Immature natural killer cell (primary cell): Measurements from ENCODE around the gene MECR. TPM values are rescaled to one million over a fixed set of nuclear protein-coding genes. Genes with fewer than 3 reads are reported as not detected.

ENCODE experiments used
- DNase-seq, 3 donors: peaks; one replicate each; pipeline ENCODE4 v3.0.0; 2022; ENCODE audit warnings: mixed read lengths in 1 of 3
- H3K27ac Mint-ChIP-seq, 6 donors: one replicate each; pipeline ENCODE4 v1.8.0; 2020; ENCODE audit warnings: mixed read lengths in 6 of 6, mild to moderate bottlenecking in 5 of 6, inconsistent platforms in 4 of 6, moderate library complexity in 3 of 6
- H3K27me3 Mint-ChIP-seq, 3 donors: one replicate each; pipeline ENCODE4 v1.8.0; 2020 to 2021; ENCODE audit warnings: low read depth in 3 of 3, mild to moderate bottlenecking in 3 of 3, mixed read lengths in 3 of 3, moderate library complexity in 3 of 3, inconsistent platforms in 1 of 3
- H3K36me3 Mint-ChIP-seq, 3 donors: one replicate each; pipeline ENCODE4 v1.8.0; 2020; ENCODE audit warnings: mixed read lengths in 3 of 3, inconsistent platforms in 2 of 3, mild to moderate bottlenecking in 2 of 3
- H3K4me1 Mint-ChIP-seq, 2 donors: one replicate each; pipeline ENCODE4 v1.8.0; 2020; ENCODE audit warnings: inconsistent platforms in 2 of 2, mild to moderate bottlenecking in 2 of 2, mixed read lengths in 2 of 2, moderate library complexity in 1 of 2
- H3K4me3 Mint-ChIP-seq, 5 donors: one replicate each; pipeline ENCODE4 v1.8.0; 2020; ENCODE audit warnings: mild to moderate bottlenecking in 5 of 5, mixed read lengths in 5 of 5, inconsistent platforms in 3 of 5, moderate library complexity in 3 of 5
- H3K9me3 Mint-ChIP-seq, 6 donors: one replicate each; pipeline ENCODE4 v1.8.0; 2020; ENCODE audit warnings: mild to moderate bottlenecking in 6 of 6, mixed read lengths in 6 of 6, inconsistent platforms in 4 of 6, moderate library complexity in 3 of 6
- polyA plus RNA-seq, 3 donors: library from polyadenylated mRNA; unstranded; fragments of 300-500 nt; fragmentation: Illumina TruSeq; gene quantifications; one replicate each; pipeline ENCODE4 v1.2.3, GENCODE V29; 2021

MECR gene, protein sequence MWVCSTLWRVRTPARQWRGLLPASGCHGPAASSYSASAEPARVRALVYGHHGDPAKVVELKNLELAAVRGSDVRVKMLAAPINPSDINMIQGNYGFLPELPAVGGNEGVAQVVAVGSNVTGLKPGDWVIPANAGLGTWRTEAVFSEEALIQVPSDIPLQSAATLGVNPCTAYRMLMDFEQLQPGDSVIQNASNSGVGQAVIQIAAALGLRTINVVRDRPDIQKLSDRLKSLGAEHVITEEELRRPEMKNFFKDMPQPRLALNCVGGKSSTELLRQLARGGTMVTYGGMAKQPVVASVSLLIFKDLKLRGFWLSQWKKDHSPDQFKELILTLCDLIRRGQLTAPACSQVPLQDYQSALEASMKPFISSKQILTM
- 10 to 100 TPM in 2 of 3 donors, 1 to 10 TPM in 1; 6.5 to 14.0 (median 11.3) TPM for polyA plus RNA-seq

DNA sequence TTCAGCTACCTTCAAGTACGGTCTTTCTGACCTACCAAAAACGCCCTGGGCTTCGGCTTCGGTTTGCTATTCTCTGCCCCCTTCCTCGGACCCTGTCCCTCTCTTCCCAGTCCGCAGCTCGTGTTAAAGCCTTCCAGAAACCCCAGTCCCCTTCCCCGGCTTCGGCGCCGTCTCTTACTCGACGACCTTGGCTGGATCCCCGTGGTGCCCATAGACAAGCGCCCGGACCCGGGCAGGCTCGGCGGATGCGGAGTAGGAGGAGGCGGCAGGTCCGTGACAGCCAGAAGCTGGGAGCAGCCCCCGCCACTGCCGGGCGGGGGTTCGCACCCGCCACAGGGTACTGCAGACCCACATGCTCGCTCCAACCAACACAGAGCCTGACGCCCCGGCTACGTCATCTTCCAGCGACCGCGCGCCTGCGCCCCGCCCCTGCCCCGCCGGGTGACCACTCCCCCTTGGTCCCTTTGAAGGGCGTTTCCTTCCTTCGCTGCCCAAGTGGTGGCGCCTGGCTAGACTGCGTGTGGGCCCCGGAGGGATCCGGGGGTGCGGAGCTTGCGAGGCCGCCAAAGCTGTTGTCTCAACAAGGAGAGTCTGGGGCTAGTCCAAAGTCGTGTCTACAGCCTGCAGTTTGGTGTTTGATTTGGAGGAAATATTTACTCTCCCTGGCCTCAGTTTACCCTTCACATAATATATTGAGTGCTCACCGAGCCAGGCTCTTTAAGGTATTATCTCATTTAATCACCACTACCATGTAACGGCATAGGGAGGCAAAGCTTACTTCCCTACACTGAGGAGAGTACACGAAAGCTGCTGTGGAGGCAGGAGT, at the start of gene MECR:
Gene MECR (minus strand): TSS at position 382 of the 826 bp plus-strand sequence. CDS start 28 bp downstream, at position 354.
- Mint-ChIP-seq H3K36me3 (no peaks in the 10 kb centered on the region), H3K27me3 (peaks cover 7 to 16% (median 11%) of the 10 kb centered on the region in 3 donors), H3K9me3 (peaks cover 0 to under 1% (median 0%) of the 10 kb centered on the region in 6 donors), H3K4me3 (peak within 1 kb of the TSS; percentile 93 to 99 (median 95)), H3K27ac (peak within 1 kb of the TSS; percentile 93 to 99 (median 96)), H3K4me1 (peaks cover 21 to 27% of the 10 kb centered on the region in 2 donors)
- peak; percentile 95 for DNase-seq

- H3K36me3 Mint-ChIP-seq: peaks cover 0 to 3% (median 0%) of the 10 kb centered on the region in 3 donors
- peaks cover 4 to 7% of the 10 kb centered on the region in 2 donors for H3K4me1 Mint-ChIP-seq
- no peak for DNase-seq
- peaks cover 0 to 7% (median 0%) of the 10 kb centered on the region in 3 donors for H3K27me3 Mint-ChIP-seq
- no peaks in the 10 kb centered on the region for H3K9me3 Mint-ChIP-seq
- no peak overlapping the region for H3K27ac Mint-ChIP-seq
- no peak overlapping the region for H3K4me3 Mint-ChIP-seq
Observed at GRCh38 chr1:29279951-29280391, 49.2 kb upstream of the MECR start.

DNA sequence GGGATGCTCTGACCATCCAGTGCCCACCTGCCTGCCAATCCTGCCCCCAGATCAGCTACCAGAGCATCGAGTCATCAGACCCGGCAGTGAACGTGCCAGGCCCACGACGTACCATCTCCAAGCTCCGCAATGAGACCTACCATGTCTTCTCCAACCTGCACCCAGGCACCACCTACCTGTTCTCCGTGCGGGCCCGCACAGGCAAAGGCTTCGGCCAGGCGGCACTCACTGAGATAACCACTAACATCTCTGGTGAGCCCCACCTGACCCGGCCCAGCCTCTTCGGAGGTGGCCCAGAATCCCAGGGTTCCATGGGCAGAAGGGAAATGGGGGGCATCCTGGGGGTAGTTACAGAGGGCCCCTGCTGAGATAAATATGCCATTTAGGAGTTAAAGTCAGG, 48.7 kb upstream of the MECR start:
- Mint-ChIP-seq H3K9me3 (no peaks in the 10 kb centered on the region), H3K4me1 (peaks cover 4 to 7% of the 10 kb centered on the region in 2 donors), H3K27ac (no peak overlapping the region)

GRCh38 chr1:29278124-29278523, 47.4 kb upstream of the MECR start:
- no peak overlapping the region for H3K4me3 Mint-ChIP-seq
- H3K9me3 Mint-ChIP-seq: no peaks in the 10 kb centered on the region
- no peak for DNase-seq
- no peak overlapping the region for H3K27ac Mint-ChIP-seq
- peaks cover 0 to 3% (median 0%) of the 10 kb centered on the region in 3 donors for H3K36me3 Mint-ChIP-seq
- H3K4me1 Mint-ChIP-seq: peaks cover 0 to under 1% of the 10 kb centered on the region in 2 donors
- H3K27me3 Mint-ChIP-seq: peaks cover 0 to 7% (median 0%) of the 10 kb centered on the region in 3 donors

More for the DNA sequence above, 48.7 kb upstream of the MECR start:
- H3K36me3 Mint-ChIP-seq: peaks cover 0 to 3% (median 0%) of the 10 kb centered on the region in 3 donors
- peaks cover 0 to 7% (median 0%) of the 10 kb centered on the region in 3 donors for H3K27me3 Mint-ChIP-seq
- no peak for DNase-seq
- H3K4me3 Mint-ChIP-seq: no peak overlapping the region

DNA sequence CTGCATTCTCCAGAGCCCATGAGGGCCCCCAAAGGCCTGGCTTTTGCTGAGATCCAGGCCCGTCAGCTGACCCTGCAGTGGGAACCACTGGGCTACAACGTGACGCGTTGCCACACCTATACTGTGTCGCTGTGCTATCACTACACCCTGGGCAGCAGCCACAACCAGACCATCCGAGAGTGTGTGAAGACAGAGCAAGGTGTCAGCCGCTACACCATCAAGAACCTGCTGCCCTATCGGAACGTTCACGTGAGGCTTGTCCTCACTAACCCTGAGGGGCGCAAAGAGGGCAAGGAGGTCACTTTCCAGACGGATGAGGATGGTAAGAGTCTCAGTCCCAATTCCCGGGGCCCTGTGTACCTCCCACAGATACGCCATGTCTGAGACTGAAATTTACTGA, 44.7 kb upstream of the MECR start:
- no peaks in the 10 kb centered on the region for H3K4me1 Mint-ChIP-seq
- DNase-seq: no peak
- H3K4me3 Mint-ChIP-seq: no peak overlapping the region
- H3K36me3 Mint-ChIP-seq: peaks cover 0 to 3% (median 0%) of the 10 kb centered on the region in 3 donors
- no peak overlapping the region for H3K27ac Mint-ChIP-seq
- peaks cover 3 to 5% (median 4%) of the 10 kb centered on the region in 3 donors for H3K27me3 Mint-ChIP-seq
- no peaks in the 10 kb centered on the region for H3K9me3 Mint-ChIP-seq

DNA sequence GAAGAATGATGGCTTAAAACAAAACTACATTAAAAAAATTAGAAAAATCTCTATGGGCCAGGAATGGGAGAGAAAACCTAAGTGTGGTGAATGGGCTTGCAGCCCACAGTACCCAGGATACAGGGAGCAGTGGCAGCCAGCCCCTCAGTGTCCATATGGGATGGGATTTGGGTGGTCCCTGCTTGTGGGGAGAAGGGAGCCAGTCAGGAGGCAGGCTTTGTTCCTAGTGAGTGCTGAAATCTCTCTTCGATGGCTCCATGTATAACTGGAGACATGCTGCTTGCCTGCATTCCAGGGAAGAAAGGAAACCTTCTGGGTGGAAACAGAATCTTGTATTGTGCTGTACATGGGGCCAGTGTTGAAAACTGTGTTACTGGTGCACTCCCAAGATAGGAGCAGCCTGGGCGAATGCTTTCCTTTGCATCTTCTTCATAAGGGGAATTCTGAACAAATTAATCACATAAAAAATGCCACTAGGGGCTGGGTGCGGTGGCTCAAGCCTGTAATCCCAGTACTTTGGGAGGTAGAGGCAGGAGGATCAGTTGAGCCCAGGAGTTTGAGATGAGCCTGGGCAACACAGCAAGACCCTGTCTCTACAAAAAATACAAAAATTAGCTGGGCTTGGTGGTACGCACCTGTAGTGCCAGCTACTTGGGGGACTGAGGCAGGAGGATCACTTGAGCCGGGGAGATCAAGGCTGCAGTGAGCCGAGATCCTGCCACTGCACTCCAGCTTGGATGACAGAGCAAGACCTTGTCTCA, 41.6 kb upstream of the MECR start:
- no peak for DNase-seq
- Mint-ChIP-seq H3K4me3 (no peak overlapping the region), H3K27me3 (peaks cover 3 to 6% (median 5%) of the 10 kb centered on the region in 3 donors)

GRCh38 chr1:29271724-29272123, 41.0 kb upstream of the MECR start:
- Mint-ChIP-seq H3K36me3 (no peaks in the 10 kb centered on the region), H3K9me3 (no peaks in the 10 kb centered on the region), H3K4me1 (no peaks in the 10 kb centered on the region), H3K27ac (no peak overlapping the region), H3K27me3 (peaks cover 3 to 10% (median 5%) of the 10 kb centered on the region in 3 donors), H3K4me3 (no peak overlapping the region)
- DNase-seq: no peak

More for the DNA sequence above, 41.6 kb upstream of the MECR start:
- Mint-ChIP-seq H3K36me3 (no peaks in the 10 kb centered on the region), H3K4me1 (no peaks in the 10 kb centered on the region), H3K9me3 (no peaks in the 10 kb centered on the region), H3K27ac (no peak overlapping the region)

DNA sequence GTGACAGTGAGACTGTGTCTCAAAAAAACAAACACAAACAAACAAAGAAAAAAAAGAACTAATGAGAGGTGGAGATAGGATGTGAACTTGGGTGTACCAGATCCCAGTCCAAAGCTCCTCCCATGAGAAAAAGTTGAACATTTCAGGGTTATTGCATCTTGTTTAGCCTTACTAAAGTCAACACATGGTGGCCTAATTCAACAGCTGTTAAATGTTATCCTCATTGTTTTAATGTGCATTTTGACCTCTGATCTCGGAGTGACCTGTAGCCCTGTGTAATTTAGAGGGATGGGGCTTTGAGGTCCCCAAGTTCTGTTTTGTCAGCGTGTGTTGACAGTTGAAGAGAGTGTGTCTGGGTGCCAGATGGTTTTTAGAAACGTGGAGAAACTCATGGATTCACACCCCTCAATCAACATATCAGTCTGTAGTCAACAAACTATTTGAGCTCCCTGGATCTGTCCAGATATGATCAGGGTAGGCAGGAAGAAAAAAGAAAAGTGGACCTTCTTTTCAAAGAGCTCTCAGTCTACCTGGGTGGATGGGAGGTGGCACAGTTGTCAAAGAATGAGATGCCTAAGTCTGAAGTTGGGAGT, 40.3 kb upstream of the MECR start:
- Mint-ChIP-seq H3K36me3 (no peaks in the 10 kb centered on the region), H3K27me3 (peaks cover 3 to 10% (median 5%) of the 10 kb centered on the region in 3 donors), H3K9me3 (no peaks in the 10 kb centered on the region), H3K4me1 (no peaks in the 10 kb centered on the region), H3K4me3 (no peak overlapping the region), H3K27ac (no peak overlapping the region)
- DNase-seq: no peak

- H3K27ac Mint-ChIP-seq: no peak overlapping the region
- H3K27me3 Mint-ChIP-seq: peaks cover 3 to 7% (median 5%) of the 10 kb centered on the region in 3 donors
- no peaks in the 10 kb centered on the region for H3K4me1 Mint-ChIP-seq
- no peaks in the 10 kb centered on the region for H3K9me3 Mint-ChIP-seq
- DNase-seq: no peak
- no peak overlapping the region for H3K4me3 Mint-ChIP-seq
- H3K36me3 Mint-ChIP-seq: no peaks in the 10 kb centered on the region
Observed at GRCh38 chr1:29269382-29269781, 38.6 kb upstream of the MECR start.

GRCh38 chr1:29267321-29268070, 36.8 kb upstream of the MECR start:
- Mint-ChIP-seq H3K27me3 (peaks cover 3 to 12% (median 5%) of the 10 kb centered on the region in 3 donors), H3K9me3 (no peaks in the 10 kb centered on the region), H3K36me3 (no peaks in the 10 kb centered on the region), H3K27ac (no peak overlapping the region), H3K4me1 (no peaks in the 10 kb centered on the region), H3K4me3 (no peak overlapping the region)
- DNase-seq: no peak

- peaks cover 6 to 16% (median 9%) of the 10 kb centered on the region in 3 donors for H3K27me3 Mint-ChIP-seq
- no peak overlapping the region for H3K4me3 Mint-ChIP-seq
- no peak overlapping the region for H3K27ac Mint-ChIP-seq
- no peaks in the 10 kb centered on the region for H3K9me3 Mint-ChIP-seq
- DNase-seq: no peak
- no peaks in the 10 kb centered on the region for H3K4me1 Mint-ChIP-seq
- H3K36me3 Mint-ChIP-seq: no peaks in the 10 kb centered on the region
Observed at GRCh38 chr1:29266912-29267311, 36.2 kb upstream of the MECR start.

- H3K36me3 Mint-ChIP-seq: no peaks in the 10 kb centered on the region
- H3K9me3 Mint-ChIP-seq: no peaks in the 10 kb centered on the region
- DNase-seq: no peak
- no peak overlapping the region for H3K27ac Mint-ChIP-seq
- H3K4me3 Mint-ChIP-seq: no peak overlapping the region
- H3K4me1 Mint-ChIP-seq: peaks cover 3 to 4% of the 10 kb centered on the region in 2 donors
- peaks cover 5 to 17% (median 14%) of the 10 kb centered on the region in 3 donors for H3K27me3 Mint-ChIP-seq
Observed at GRCh38 chr1:29264773-29265389, 34.1 kb upstream of the MECR start.
